Stimulated activated CD4-positive, alpha-beta T cell treated with anti-CD3 and anti-CD28 coated beads, Interleukin-4, amount 100 ng/mL, for 48 hours (primary cell): Measurements from ENCODE around the gene KCMF1.

Experiments
- DNase-seq, 2 donors: peaks; one replicate each; pipeline ENCODE4 v3.0.0-alpha.2; 2020; ENCODE audit warnings: low read depth in 2 of 2

The KCMF1 gene

GRCh38 chr2:84970868-84971509, at the start of gene KCMF1:
TSS of gene KCMF1 (plus strand) at chr2:84971161. CDS start at chr2:84971452, 291 bp downstream.
- peak; percentile 50 to 73 for DNase-seq

DNA sequence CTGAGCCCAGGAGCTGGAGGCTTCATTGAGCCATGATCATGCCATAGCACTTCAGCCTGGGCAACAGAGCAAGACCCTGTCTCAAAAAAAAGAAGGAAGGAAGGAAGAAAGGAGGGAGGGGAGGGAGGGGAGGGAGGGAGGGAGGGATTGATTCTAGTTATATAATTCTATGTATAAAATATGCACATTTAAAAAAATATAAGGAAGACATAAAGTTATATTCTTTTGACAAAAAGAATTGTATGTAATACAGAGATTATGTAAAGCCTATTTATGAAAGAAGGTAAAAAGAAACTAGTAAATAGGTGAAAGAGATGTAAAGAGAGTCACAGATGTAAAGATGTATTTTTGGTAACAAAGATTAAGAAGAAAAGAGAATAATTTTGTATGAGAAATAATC, 48.0 kb upstream of the KCMF1 start:
- DNase-seq = no peak

- peak in 1 of 2 donors; percentile 48 for DNase-seq
These were observed 46.5 kb upstream of the KCMF1 start for GRCh38 chr2:84924173-84925106.

DNA sequence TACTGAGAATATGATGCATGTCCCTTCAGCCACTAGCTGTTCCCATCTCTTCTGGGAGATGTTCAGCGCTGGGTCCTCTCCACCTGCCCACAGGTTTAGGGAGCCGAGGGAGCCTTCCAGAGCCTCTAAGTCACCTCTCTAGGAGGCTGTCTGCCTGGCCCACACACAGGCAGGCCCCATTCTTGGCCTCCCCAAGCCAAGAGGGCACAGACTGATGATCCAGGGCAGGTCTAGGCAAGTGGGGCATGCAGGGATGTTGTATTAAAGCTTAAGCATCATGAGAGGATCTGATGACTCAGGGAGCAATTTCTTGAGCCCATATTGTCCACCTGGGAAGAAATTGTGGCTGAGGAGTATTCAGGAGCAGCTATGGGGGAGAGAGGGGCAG, 45.6 kb upstream of the KCMF1 start:
- DNase-seq = no peak

DNA sequence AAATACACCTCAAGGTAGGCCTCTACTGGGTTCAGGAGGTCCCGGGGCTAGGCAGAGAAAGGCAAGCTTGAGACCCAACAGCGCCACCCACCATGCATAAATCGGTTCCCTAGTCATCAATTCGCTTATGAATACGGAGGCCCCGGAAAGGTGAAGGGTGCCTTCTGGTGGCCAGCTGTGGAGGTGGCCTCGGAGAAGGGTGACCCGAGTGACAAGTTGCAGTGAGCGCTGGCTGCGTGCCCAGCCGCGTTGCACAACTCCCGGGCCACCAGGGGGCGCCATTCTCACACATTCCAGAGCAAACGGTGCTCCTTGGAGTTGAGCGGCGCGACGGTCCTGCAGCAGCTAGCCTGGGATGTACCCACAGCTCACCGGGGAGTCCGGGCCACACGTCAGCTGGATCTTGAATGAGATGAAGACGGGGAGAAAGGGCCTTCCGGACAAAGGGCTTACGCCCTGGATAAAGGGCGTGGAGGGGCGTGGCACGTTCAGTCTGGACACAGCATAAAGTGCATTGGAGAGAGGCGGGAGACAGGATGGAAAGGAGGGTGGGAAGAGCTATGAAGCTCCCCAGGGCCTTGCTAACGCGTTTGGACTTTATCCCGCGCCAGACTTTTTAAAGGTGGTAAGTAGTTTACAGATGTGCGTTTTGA, 45.1 kb upstream of the KCMF1 start:
- peak; percentile 97 to 100 for DNase-seq

- no peak for DNase-seq
These were observed 43.7 kb upstream of the KCMF1 start for GRCh38 chr2:84927275-84927627.

- no peak for DNase-seq
These were observed 39.6 kb upstream of the KCMF1 start for GRCh38 chr2:84931384-84931821.

DNA sequence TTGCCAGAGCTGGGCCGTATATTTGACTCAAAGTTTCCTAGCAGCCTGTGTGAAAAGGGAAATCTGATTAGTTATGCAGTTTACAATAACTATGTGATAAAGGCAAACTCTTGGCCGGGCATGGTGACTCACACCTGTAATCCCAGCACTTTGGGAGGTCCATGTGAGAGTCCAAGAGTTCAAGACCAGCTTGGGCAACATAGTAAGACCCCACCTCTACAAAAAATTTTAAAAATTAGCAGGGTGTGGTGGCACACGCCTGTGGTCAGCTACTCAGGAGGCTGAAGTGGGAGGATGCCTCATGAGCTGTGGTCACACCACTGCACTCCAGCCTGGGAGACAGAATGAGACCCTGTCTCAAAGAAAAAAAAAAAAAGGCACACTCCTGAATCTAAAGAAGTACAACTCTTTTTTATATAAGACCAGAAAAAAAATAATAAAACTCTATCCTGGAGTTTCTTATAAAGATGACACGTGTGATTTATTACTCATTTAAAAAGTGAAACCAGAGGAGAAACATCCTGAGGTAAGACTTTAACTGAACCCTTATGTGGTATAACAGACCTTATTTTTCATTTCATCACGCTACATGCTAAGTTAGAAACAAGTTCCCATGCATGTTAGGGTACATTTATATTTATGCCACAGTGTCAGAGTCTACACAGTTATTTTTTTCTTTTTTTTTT, 32.6 kb upstream of the KCMF1 start:
- no peak for DNase-seq

GRCh38 chr2:84939426-84940087, 31.4 kb upstream of the KCMF1 start:
- peak; percentile 47 to 63 for DNase-seq

GRCh38 chr2:84940088-84940470, 30.9 kb upstream of the KCMF1 start:
- no peak for DNase-seq

DNA sequence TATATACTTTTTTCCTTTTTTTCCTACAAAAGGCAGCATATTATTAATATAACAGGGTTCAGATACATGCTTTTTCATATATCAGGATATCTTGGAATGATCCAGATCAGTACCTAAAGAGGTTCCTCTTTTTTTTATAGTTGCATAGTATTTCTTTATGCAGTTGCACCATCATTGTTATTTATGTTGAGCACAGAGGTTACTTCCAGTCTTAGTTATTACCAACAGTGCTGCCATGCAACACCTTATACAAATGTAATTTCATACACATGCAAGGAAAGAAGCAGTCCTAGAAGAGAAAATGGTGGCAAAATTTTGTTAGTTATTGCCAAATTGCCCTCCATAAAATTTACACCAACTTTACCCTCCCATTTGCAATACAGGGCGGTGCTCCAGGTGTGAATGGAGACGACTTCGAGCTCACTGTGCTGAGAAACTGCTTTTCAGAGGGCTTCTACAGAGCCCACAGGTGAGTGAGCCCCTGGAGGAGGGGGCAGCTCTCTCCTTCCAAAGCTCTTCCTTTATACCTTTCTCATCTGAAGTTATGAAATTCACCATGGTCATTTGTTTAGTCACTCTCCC, 30.0 kb upstream of the KCMF1 start:
- DNase-seq = no peak

DNA sequence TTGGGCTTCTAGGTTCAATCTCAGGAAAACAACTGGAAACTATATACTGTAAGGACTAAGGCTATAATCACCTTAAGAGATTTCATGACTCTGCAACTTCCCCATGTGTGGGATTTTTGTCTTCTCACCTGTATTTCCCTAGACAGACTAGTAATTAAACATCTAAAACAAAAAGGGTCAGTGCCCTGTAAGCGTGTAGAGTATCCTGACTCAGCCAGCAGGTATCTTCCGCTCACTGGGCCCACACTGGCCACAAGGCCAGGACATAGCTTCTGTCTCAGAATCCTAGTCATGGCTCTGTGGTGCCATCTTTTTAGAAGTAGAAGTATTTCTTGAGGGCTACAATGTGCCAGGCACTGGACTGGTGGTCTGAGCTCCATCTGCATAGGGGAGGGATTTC, 28.8 kb upstream of the KCMF1 start:
- no peak for DNase-seq

DNA sequence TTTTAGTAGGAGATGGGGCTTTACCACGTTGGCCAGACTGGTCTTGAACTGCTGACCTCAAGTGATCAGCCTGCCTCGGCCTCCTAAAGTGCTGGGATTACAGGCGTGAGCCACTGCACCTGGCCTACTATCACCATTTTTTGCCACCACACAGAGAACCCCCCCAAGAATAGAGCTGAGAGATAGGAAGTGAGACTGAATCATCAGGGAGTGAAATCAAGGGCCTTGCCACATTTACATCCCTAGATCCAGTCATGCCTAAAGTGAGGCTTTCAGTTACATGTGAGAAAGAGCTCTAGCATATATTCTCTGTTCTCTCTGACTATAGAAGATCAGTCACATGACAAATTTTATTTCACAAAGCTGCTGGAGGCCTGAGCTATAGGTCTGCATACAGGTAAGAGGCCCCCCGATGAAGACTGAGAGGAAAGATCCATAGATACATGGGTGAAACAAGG, 28.0 kb upstream of the KCMF1 start:
- no peak for DNase-seq

- DNase-seq = no peak
These were observed 26.6 kb upstream of the KCMF1 start for GRCh38 chr2:84944295-84944909.

- DNase-seq = peak in 1 of 2 donors; percentile 16
These were observed 25.1 kb upstream of the KCMF1 start for GRCh38 chr2:84945838-84946203.

DNA sequence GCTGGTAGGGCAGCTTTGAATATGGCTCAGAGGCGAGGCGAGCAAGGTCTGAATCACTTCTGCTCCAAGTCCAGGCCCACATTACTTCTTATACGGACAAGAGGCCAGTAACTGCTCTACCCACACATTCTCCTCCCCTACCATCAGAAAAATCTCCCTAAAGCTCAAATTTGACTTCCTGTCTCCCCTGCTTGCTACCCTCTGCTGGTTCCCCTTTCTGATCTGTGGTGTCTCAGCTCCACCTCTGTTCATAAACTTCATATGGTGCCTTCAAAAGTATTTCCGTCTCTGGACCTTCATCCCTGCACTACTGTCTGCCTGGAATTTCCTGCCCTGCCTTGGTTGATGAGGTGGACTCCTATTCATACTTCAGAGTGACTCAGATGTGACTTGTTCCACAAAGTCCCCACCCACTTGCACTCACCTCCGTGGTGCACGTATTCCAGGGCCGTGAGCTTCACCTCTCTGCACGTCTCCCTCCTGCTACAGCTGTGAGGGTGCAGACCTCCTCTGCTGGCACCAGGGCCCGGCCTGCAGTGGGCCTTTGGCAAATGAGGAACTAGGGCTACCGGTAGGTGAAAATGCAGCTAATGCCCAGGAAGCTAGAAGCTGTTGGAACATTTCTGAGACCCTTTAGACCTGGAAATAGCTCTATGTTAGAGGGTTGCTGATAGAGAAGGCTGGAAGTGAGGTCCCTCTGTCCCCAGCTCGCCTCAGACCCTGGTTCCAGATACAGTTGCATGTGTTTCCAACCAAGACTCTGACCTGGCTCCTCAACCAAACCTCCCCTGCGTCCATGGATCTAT, 24.6 kb upstream of the KCMF1 start:
- peak; percentile 58 to 74 for DNase-seq

DNA sequence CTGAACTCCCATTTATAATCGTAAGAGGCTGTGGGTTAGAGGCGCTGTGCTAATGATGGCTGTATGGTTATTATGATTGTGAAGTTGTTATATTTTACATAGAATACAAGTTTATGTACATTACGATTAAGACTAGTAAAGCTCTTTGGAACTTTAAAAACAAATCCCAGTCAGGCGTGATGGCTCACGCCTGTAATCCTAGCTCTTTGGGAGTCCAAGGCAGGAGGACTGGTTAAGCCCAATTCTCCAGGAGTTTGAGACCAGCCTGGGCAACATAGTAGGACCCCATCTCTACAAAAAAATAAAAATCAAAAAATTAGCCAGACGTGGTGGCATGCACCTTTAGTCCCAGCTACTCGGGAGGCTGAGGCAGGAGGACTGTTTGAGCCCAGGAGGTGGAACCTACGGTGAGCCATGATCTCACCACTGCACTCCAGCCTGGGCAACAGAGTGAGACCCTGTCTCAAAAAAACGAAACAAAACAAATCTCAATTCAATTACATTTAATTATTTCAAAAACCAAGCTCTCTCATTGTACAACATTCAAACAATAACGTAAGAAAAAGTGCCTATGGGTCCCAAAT, 23.9 kb upstream of the KCMF1 start:
- no peak for DNase-seq

DNA sequence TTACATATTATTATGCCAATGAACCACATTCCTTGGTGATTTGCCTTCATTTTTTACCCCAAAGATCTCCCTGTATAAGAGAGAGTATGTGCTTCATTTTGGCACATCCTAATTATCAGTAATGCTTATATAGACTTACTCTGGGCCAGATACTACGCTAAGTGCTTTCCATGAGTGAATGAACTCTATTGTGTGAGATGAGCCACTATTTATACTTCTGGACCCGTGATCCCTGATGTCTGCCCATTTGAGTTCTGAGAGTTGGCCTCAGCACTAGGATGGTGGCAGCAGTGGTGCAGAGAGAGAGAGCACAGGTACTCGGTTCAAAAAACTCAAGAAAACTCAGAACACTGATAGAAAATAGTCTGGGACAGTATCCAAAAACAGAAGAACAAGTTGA, 17.4 kb upstream of the KCMF1 start:
- no peak for DNase-seq

DNA sequence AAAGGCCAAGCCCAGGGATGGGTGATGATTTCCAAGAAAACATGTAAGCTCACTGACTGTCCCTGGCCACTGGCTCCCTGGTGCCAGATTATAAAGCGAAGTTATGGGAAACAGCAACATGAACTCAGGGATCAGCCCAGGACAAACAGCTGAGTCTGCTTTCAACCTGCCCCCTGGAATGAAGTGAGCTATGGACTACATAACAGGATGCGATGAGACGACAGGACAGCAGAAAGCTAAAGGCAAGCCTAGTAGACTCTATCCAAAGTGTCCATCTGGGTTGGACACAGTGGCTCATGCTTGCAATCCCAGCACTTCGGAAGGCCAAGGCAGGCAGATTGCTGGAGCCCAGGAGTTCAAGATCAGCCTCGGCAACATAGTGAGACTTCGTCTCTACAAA, 16.6 kb upstream of the KCMF1 start:
- no peak for DNase-seq
